Skin epidermis (tissue), 12 donors: ENCODE measurements around the gene HECTD4.

Experiments
- H3K27ac ChIP-seq, 21 experiments: fragments of 200-600 bp; sonication (generic) in 11 of 21; one replicate each; pipeline ENCODE4 v1.5.0; 2020; ENCODE audit warnings: mild to moderate bottlenecking in 3 of 21, inconsistent platforms in 2 of 21, moderate library complexity in 2 of 21
- H3K4me3 ChIP-seq, 7 experiments: fragments of 200-600 bp; sonication (generic) in 2 of 7; one replicate each; pipeline ENCODE4 v1.5.0; 2020; ENCODE audit warnings: inconsistent platforms in 2 of 7, mild to moderate bottlenecking in 2 of 7, moderate library complexity in 1 of 7

HECTD4 gene

DNA sequence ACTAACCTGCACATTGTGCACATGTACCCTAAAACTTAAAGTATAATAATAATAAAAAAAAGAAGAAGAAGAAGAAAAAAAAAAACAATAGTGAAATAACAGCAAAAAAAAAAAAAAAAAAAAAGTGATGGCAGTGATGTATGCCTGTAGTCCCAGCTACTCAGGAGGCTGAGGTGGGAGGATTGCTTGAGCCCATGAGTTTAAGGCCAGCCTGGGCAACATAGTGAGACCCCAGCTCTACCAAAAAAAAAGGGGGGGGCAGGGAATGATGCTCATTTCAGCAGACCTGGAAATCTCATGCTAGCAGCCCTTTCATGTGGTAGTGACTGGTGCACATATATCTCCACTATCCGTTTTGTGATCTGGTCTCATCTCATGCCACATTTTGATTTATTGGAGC, 236.1 kb downstream of the HECTD4 start:
- no peak overlapping the region for H3K27ac ChIP-seq
- no peak overlapping the region for H3K4me3 ChIP-seq

DNA sequence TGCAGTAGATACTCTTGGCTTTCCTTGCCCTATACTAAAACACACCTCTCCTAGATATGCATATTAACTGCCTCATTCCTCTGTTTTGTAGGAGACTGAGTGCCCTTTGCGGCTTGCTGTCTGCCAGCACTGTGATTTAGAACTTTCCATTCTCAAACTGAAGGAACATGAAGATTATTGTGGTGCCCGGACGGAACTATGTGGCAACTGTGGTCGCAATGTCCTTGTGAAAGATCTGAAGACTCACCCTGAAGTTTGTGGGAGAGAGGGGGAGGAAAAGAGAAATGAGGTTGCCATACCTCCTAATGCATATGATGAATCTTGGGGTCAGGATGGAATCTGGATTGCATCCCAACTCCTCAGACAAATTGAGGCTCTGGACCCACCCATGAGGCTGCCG, 241.5 kb downstream of the HECTD4 start:
- no peak overlapping the region for H3K4me3 ChIP-seq
- no peak overlapping the region for H3K27ac ChIP-seq

DNA sequence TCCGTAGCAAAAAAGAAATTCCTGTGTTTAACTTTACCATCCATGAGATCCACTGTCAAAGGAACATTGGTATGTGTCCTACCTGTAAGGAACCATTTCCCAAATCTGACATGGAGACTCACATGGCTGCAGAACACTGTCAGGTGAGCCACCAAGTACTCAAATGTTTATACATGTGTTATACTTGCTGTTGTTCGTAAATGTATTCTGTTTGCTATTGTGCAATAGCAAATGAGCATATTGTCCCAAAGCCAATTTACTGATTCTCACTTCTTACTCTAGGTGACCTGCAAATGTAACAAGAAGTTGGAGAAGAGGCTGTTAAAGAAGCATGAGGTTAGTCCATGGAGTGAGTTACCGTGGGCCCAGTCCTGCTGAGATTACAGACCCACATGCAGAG, 247.5 kb downstream of the HECTD4 start:
- Histone ChIP-seq H3K4me3 (no peak overlapping the region), H3K27ac (peak overlapping the region in 1 of 21 experiments; percentile 49)

DNA sequence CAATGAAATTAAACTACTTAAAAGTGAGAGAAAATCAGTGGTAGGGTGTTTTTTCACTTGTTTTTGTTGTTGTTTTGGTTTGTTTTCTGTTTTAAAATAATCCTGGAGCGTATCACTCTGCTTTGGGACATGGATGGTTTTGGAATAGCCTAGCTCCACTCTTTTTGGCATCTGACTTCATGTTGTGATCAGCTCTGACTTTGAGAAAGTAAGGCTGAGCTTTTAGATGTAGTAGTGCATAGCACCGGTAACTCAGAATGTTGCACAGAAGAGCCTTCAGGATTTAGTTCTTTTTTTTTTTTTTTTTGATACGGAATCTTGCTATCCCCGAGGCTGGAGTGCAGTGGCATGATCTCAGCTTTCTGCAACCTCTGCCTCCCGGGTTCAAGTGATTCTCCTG, 248.8 kb downstream of the HECTD4 start:
- H3K27ac ChIP-seq = peak overlapping the region in 4 of 21 experiments; percentile 22 to 60 (median 38)
- no peak overlapping the region for H3K4me3 ChIP-seq

DNA sequence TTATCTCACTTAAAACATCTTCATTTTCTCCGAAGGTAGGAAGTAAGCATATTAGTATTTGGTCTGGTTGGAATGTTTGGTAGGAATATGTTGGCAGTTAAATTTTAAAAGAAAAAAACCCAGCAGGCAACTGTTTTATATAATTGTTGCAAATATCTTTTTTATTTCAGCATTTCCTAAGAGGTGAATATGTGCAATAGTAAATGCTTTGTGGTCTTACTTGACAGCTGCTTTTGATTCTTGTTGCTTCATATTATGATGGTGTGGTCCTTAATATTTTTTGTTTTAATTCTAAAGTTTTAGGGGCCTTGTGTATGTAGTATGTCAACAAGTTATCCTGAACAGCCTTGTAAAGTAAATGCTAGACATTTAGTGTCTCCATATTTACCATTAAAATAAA, 250.5 kb downstream of the HECTD4 start:
- H3K4me3 ChIP-seq = no peak overlapping the region
- peak overlapping the region in 12 of 21 experiments; percentile 37 to 99 (median 80) for H3K27ac ChIP-seq

DNA sequence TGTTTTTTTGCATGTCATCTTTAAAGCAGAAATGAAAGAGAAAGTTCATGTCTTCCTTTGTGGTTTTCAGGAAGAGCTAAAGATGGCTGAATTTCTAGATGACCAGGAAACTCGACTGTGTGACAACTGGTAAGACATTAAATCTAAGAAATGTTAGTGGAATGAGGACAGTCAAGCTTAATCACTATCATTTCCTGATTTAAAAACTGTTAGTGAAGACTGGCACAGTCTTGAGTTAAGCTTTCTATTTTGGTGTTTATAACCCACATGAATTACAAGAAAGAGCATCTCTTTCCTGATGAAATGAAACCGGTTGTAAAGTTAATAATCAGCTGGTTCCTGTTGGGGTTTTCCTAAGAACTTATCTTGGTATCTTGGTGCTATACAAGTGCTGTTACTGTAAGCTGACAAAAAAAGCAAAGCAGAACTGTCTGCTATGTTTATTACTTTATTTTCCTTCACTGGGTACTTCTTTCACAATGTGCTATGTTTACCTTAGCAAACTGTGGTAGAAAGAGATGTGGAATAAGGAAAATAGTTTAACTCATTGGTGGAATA, 251.7 kb downstream of the HECTD4 start:
- H3K4me3 ChIP-seq = peak overlapping the region in 2 of 7 experiments; percentile 3 to 10
- H3K27ac ChIP-seq = peak overlapping the region in 20 of 21 experiments; percentile 16 to 99 (median 71)

DNA sequence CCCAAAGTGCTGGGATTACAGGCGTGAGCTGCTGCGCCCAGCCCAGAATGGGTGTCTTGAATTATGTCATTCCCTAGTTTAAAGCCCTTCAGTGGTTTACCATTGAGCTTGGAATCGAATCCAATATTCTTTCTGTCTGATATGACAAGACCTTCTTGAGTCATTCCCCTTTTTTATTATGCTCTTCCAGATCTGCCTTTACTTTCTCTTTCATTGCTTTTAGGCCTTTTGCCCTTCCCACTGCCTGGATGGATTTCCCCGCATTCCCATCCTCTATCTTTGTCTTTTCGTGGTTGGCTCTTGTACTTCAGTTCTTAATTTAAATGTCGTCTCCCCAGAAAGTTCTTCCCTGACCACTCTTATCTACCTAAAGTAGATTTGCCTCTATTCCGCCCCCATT, 255.3 kb downstream of the HECTD4 start:
- peak overlapping the region in 11 of 21 experiments; percentile 29 to 99 (median 94) for H3K27ac ChIP-seq
- peak overlapping the region in 5 of 7 experiments; percentile 81 to 94 (median 89) for H3K4me3 ChIP-seq

DNA sequence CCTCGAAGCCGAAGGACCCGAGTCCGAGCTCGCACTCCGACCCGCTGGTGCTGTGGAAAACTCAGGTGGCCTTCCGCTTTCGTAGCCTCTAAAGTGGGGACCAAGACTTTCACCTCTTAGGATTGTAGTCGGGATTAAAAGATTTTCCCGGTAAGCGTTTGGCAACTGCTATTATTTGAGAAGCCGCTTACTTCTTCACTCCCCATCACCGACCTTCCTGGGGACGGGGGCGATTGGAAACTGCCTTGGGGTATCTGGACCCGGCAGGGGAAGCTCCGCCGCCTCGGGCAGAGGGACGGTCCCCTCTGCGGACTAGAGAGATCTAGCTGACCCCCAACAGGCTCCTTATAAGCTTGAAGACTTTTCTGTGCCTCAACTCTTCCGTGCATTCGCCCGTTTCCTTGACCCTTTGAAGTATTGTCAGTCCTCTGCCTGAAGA, 256.2 kb downstream of the HECTD4 start:
- peak overlapping the region; percentile 83 to 99 (median 93) for H3K27ac ChIP-seq

DNA sequence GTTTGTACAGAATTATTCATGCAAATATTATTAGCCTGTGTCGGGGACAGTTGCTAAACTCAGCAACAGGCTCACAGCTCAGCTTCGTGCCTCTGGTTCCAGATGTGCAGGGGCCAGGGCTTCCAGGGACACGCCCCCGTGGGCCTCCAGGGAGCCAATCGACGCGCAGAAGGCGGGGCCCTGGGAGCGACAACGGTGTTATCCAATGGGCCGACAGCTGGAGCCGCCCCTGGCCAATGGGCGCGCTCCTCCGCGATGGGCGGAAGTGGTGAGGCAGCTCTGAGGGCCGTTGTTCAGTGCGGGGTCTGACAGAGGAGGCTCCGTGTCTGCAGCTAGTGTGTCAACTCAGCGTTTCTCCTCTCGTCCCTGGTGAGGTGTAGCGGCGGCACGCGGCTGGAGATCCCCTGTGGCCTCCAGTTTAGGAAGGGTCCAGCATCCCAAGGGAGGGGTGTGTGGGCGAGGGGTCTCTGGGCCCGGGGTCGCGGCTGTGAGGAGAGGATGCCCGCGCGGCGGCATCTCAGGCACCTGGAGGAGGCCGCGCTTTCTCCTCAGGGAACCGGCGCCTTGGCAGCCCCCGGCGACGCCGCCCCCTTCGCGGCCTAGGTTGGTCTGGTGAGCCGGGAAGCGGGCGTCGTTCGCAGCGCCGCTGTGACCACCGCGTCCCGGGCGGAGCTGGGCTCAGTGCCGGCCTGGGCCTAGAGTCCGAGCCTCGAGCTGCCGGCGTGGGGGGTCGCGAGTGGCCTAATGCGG, 256.8 kb downstream of the HECTD4 start, which contains the start of gene TRAFD1:
Gene TRAFD1, plus strand, starts transcription at position 311 of the 750 bp plus-strand sequence. CDS start 4,963 bp downstream, outside the sequence.
- Histone ChIP-seq H3K27ac (peak within 1 kb of the TSS; percentile 83 to 99 (median 93)), H3K4me3 (peak within 1 kb of the TSS; percentile 80 to 96 (median 89))

More for the DNA sequence above, 256.2 kb downstream of the HECTD4 start:
- peak overlapping the region; percentile 80 to 96 (median 89) for H3K4me3 ChIP-seq

DNA sequence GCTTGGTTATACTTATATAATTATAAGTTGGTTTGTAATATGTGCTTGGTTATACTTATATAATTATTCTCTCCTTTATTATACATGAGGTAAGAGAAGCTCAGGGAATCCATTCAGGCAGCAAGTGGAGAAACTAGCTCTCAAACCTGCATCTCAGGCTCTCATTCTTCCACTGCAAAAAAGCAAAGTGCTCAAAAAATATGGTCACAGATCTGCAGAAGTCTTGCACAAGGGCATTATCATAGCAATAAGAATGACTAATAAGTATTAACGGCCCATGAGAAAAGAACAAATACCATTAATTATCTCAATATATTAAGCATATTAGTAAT, 257.3 kb downstream of the HECTD4 start:
- Histone ChIP-seq H3K4me3 (no peak overlapping the region), H3K27ac (peak overlapping the region in 3 of 21 experiments; percentile 26 to 95 (median 93))

DNA sequence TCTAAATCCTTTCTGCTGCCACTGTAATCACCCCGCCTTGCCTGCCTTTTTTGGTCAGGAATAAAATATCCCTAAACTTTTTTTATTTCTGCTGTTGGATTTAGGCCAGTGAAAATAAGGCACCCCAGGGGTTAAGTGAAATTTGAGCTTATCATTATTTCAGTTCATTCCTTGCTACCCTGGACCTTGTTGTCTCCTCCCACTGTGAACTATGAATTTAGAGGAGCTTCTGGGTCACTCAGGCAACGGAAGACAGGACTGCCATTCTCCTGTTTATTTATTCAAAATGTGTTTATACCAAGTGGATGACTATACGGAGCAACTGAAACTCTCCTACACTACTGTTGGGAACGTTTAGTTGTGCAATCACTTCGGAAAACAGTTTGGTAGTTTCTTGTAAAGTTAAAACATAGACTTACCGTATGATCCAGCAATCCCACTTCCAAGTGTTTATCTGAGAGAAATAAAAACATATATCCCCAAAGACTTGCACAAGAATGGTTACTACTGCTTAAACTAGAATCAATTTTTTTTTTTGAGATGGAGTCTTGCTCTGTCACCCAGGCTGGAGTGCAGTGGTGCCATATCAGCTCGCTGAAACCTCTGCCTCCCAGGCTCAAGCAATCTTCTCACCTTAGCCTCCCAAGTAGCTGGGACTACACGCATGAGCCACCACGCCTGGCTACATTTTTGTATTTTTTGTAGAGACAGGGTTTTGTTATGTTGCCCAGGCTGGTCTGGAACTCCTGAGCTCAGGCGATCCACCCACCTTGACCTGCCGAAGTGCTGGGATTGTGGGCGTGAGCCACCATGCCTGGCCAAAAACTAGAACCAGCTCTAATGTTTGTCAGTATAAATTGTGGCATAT, 259.2 kb downstream of the HECTD4 start:
- Histone ChIP-seq H3K27ac (peak overlapping the region in 9 of 21 experiments; percentile 44 to 78 (median 68)), H3K4me3 (no peak overlapping the region)

DNA sequence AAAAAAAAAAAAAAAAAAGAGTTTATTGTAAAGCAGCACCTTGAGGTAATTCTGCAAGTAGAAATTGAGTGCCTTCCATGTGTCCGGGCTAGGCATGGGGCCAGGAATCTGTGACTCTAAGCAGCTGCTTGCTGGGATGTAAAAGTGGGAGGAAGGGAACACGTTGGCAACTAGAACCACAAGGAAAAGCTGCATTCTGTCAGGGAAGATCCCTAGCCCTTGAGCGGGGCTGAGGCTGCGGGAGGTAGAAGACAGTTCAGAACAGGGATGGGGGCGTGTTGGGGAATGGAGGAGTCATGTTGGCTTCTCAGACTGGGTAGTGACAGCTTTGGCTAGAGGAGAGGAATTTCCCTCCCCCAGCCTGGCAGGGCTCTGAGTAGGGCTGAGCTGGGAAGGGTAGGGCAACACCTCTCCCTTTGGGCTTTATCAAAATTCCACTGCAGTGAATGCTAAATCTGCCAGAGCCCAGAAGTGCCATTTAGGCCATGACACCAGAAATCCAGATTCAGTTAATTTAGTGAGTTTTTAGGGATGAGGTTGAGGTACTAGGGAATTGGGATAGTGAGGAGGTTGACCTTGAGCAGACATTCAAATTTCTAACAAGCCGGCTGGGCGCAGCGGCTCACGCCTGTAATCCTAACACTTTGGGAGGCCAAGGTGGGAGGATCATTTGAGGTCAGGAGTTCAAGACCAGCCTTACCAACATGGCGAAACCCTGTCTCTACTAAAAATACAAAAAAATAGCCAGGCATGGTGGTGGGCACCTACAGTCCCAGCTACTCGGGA, 260.3 kb downstream of the HECTD4 start:
- H3K4me3 ChIP-seq = no peak overlapping the region
- H3K27ac ChIP-seq = peak overlapping the region in 12 of 21 experiments; percentile 16 to 78 (median 61)

DNA sequence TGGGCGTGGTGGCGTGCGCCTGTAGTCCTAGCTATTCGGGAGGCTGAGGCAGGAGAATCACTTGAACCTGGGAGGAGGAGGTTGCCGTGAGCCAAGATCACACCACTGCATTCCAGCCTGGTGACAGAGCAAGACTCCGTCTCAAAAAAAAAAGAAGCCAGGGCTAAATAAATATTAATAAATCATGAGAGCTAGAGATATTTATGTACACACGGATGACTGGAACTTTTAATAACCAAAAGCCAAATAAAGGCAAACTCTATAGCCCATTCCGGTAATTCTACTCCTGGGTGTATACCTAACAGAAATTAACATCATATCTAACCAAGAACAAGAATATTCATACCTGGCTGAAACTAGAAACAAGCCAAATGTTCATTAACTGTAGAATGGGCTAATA, 264.5 kb downstream of the HECTD4 start:
- Histone ChIP-seq H3K27ac (peak overlapping the region in 2 of 21 experiments; percentile 7 to 55), H3K4me3 (no peak overlapping the region)

DNA sequence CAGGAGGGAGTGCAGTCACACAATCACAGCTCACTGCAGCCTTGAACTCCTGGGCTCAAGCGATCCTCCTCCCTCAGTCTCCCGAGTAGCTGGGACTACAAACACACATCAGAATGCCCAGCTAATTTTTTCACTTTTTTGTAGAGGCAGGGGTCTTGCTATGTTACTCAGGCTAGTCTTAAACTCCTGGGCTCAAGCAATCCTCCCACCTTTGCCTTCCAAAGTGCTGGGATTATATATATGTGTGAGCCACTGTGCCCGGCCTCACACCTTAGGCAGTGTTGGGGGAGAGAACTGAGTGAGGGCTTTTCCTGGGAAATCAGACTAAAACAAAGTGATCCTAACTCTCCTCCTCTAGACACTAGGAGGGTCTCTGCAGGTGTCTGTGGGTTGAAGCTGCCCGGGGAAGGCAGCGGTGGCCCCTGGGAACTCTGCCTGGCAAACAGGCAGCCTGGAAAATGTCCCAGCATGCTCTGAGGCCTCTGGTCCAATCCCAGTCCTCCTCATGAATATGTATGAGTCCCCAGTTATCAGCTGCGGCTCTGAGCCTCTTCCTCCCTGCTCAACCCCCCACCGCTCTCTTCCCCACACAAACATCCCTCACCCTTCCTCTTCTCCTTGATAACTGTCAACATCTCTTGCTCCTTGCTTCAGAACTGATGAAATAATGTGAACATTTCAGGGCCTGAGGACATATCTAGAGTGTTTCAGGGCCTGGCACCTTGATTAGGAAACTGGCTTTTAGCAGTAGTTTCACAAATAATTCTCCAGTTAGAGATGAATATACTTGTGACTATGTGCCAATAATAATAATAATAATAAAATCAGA, 265.8 kb downstream of the HECTD4 start:
- Histone ChIP-seq H3K4me3 (no peak overlapping the region), H3K27ac (peak overlapping the region in 14 of 21 experiments; percentile 7 to 70 (median 52))

DNA sequence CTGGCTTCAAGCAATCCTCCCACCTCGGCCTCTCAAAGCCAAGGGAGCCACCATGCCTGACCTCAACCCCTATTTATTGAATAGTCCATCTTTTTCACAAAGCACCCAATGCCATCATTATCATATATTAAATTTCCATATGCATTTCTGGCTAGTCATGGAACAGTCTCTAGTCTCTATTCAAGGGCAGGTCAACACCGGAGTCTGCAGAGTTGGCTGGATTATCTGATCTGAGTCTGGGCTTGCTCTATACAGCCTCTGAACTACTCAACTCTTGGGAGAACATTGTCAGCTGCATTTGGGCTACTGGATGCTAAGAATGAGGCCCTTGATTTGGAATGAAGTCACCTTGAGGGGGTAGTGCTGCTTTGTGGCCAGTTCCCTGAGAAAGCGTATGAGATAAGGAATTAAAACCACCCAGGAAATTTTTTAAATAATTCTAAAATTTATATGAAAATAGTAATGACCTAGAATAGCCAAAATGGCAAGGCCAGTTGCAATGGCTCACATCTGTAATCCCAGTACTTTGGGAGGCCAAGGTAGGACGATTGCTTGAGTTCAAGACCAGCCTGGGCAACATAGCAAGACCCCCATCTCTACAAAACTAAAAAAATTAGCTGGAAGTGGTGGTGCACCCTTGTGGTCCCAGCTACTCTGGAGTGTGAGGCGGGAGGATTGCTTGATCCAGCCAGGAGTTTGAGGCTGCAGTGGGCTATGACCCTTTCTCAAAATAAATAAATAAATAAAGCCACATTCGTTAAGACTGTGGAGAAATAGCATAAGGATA, 266.8 kb downstream of the HECTD4 start:
- peak overlapping the region in 1 of 21 experiments; percentile 59 for H3K27ac ChIP-seq
- H3K4me3 ChIP-seq = no peak overlapping the region

DNA sequence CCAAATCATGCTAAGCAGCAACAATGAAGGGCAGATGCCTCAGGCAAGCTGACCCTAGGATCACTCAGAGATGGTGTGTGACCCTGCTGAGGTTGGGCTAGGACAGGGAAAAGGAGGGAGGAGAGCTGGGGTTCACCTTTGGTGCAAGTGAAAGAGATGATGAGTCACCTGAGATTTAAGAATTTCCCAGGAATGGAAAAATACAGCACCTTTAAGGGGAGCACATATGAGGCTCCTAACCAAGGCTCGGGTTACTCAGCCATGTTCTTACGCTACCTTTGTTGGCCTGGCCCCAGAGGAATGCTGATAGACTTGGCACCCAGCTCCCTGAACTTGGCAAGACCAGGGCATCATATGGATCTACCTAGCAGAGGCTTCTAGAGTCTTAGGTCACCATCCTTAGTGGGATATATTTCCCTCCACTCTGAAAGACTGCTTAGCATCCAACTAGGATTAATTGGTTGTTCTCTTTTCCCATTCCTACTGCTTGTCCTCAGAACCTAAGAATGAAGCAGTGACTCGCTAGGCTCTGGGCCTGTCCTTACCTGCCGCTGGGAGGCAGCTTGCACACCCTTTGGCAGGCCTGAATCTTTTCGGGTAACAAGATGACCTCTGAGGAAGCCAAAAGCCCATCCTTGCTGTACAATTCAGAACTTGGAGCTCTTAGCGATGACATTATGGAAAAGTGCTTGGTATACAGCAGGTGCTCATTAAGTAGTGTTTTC, 269.7 kb downstream of the HECTD4 start:
- H3K27ac ChIP-seq = peak overlapping the region in 18 of 21 experiments; percentile 4 to 74 (median 46)

DNA sequence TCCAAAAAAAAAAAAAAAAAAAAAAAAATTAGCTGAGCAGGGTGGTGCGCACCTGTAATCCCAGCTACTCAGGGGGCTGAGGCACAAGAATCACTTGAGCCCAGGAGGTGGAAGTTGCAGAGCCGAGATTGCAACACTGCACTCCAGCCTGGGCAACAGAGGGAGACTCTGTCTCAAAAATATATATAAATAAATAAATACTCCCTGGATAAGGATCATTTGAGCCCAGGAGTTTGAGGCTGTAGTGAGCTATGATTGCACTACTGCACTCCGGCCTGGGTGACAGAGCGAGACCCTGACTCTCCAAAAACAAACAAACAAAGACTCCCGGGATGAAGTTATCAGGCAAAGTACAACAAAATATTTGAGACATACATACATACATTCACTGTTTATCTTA, 270.3 kb downstream of the HECTD4 start:
- H3K27ac ChIP-seq = peak overlapping the region in 17 of 21 experiments; percentile 4 to 74 (median 44)
- H3K4me3 ChIP-seq = no peak overlapping the region

More for the DNA sequence above, 269.7 kb downstream of the HECTD4 start:
- H3K4me3 ChIP-seq = no peak overlapping the region
